HT1080 (cell line): ENCODE results near the gene MMP7. TPM values are rescaled to one million over a fixed set of nuclear protein-coding genes. Genes with fewer than 3 reads are reported as not detected.

Source experiments
- total RNA-seq: library from RNA; depleted of rRNA; stranded (reverse); fragments of >200 nt; shearing (Covaris generic); gene quantifications from 2 replicates; pipeline ENCODE4 v1.2.3, GENCODE V29; 2014; rRNA removed

The MMP7 gene
- total RNA-seq, 1 experiment from 2014 or later: not detected

Other genes starting within 250 kb of the MMP7 start
- gene BIRC3, start 213.3 kb downstream of the MMP7 start, total RNA-seq: 0.27 and 0.50 TPM in 2 replicates
- gene BIRC2, start 183.5 kb downstream of the MMP7 start, total RNA-seq: 44.0 and 45.6 TPM in 2 replicates
- gene TMEM123, start 78.0 kb downstream of the MMP7 start, total RNA-seq: 107 and 166 TPM in 2 replicates
- gene MMP20, start 94.6 kb upstream of the MMP7 start, total RNA-seq: not detected in 2 replicates
- not detected in 2 replicates for gene MMP27, start 175.0 kb upstream of the MMP7 start, total RNA-seq
- gene MMP8, start 194.2 kb upstream of the MMP7 start, total RNA-seq: 0.10 and 0.37 TPM in 2 replicates
- gene MMP10, start 249.9 kb upstream of the MMP7 start, total RNA-seq: not detected in 2 replicates